Coronary artery (tissue), 2 donors: ENCODE data around the gene PCDHGA10.
"Not testable (repeated sequence)": the region's sequence is repeated elsewhere in the genome, so short reads cannot be mapped to it uniquely, and the experiment has no call there.

Source experiments
- DNase-seq: peaks from one replicate; pipeline ENCODE4 v3.0.0-alpha.2; 2017; ENCODE audit warnings: low spot score
- H3K27ac ChIP-seq, 2 donors: fragments of 200-600 bp; sonication (generic); one replicate each; pipeline ENCODE4 v1.5.1; 2016 to 2019
- H3K4me3 ChIP-seq: fragments of 200-600 bp; sonication (generic); 2 replicates; pipeline ENCODE4 v1.5.1; 2016; ENCODE audit warnings: mild to moderate bottlenecking, moderate library complexity
- TF ChIP-seq, protein P1 (sequence below): fragments of 200-600 bp; sonication (generic); IDR thresholded peaks from one replicate; pipeline ENCODE4 v1.5.1; 2019; ENCODE audit warnings: antibody characterized with exemption

Gene PCDHGA10

DNA sequence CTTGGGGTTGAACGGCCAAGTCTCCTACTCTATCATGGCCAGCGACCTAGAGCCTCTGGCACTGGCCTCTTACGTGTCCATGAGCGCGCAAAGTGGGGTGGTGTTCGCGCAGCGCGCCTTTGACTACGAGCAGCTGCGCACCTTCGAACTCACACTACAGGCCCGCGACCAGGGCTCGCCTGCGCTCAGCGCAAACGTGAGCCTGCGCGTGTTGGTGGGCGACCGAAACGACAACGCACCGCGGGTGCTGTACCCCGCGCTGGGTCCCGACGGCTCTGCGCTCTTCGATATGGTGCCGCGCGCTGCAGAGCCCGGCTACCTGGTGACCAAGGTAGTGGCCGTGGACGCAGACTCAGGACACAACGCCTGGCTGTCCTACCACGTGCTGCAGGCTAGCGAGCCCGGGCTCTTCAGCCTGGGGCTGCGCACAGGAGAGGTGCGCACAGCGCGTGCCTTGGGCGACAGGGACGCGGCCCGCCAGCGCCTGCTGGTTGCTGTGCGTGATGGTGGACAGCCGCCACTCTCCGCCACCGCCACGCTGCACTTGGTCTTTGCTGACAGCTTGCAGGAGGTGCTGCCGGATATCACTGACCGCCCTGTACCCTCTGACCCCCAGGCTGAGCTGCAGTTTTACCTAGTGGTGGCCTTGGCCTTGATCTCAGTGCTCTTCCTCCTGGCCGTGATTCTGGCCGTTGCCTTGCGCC is 13.1 kb upstream of the PCDHGA10 start:
- TF ChIP-seq, protein P1, sequence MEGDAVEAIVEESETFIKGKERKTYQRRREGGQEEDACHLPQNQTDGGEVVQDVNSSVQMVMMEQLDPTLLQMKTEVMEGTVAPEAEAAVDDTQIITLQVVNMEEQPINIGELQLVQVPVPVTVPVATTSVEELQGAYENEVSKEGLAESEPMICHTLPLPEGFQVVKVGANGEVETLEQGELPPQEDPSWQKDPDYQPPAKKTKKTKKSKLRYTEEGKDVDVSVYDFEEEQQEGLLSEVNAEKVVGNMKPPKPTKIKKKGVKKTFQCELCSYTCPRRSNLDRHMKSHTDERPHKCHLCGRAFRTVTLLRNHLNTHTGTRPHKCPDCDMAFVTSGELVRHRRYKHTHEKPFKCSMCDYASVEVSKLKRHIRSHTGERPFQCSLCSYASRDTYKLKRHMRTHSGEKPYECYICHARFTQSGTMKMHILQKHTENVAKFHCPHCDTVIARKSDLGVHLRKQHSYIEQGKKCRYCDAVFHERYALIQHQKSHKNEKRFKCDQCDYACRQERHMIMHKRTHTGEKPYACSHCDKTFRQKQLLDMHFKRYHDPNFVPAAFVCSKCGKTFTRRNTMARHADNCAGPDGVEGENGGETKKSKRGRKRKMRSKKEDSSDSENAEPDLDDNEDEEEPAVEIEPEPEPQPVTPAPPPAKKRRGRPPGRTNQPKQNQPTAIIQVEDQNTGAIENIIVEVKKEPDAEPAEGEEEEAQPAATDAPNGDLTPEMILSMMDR, result no peak
- Histone ChIP-seq H3K27ac (no peak overlapping the region), H3K4me3 (peak overlapping the region; percentile 53)
- no peak for DNase-seq

DNA sequence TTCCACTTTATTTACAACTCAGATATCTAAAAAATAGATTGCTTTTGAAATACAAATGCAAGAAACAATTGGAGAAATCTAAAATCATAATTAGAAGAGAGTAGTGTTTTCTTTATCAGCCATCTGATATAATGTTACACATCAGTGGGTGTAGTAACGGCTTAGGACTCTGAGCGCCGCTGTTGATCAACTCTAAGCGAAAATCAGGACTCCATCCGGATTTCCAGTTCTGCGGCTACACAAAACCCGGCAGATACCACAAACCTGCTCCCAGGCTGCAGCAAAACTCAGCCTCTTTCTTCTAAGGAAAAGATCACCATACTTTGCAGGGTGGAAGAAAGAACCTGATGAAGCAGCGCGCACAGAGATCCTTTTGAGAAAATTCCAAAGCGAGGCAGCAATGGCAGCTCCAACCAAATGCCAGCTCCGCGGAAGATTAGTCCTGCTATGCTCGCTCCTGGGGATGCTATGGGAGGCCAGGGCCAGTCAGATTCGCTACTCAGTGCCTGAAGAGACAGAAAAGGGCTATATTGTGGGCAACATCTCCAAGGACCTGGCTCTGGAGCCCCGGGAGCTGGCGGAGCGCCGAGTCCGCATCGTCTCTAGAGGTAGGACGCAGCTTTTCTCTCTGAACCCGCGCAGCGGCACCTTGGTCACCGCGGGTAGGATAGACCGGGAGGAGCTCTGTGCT is 10.1 kb upstream of the PCDHGA10 start, which contains the start of gene PCDHGA9:
Gene PCDHGA9 (plus strand): TSS at position 226 of the 691 bp plus-strand sequence. CDS start 175 bp downstream, at position 401.
- no peak for DNase-seq
- Histone ChIP-seq H3K4me3 (peak within 1 kb of the TSS; percentile 53), H3K27ac (no peak within 1 kb of the TSS)
- TF ChIP-seq, protein P1, result no peak

DNA sequence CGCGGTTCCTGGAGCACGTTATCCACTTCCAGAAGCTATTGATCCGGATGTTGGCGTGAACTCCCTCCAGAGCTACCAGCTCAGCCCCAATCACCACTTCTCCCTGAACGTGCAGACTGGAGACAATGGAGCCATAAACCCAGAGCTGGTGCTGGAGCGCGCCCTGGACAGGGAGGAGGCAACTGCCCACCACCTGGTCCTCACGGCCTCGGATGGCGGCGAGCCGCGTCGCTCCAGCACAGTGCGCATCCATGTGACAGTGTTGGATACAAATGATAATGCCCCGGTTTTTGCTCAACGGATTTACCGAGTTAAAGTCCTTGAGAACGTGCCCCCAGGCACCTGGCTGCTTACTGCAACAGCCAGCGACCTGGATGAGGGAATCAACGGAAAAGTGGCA is 9.4 kb upstream of the PCDHGA10 start:
- TF ChIP-seq, protein P1, result no peak
- no peak overlapping the region for H3K27ac ChIP-seq
- DNase-seq, result no peak
- H3K4me3 ChIP-seq, result peak overlapping the region; percentile 53

DNA sequence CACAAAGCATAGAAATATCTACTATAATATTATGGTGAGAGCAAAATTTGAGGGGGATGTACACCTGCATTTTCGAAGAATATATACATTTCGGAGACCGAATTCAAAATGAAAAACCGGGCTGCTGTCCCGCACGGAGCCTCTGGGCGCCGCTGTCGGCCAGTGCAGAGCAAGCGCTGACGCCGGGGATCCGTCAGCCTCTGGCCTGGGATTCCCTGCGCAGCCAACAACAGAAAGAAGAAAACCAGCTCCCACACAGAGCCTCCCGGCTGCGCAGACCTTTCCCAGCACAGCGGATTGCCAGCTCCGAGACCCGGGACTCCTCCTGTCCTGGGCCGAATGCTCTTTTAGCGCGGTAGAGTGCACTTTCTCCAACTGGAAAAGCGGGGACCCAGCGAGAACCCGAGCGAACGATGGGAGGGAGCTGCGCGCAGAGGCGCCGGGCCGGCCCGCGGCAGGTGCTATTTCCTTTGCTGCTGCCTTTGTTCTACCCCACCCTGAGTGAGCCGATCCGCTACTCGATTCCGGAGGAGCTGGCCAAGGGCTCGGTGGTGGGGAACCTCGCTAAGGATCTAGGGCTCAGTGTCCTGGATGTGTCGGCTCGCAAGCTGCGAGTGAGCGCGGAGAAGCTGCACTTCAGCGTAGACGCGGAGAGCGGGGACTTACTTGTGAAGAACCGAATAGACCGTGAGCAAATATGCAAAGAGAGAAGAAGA is 4.8 kb upstream of the PCDHGA10 start, which contains the start of gene PCDHGB6:
Gene PCDHGB6 (plus strand): TSS at position 232 of the 716 bp plus-strand sequence. CDS start 182 bp downstream, at position 414.
- H3K27ac ChIP-seq, DNase-seq: not testable (repeated sequence)
- H3K4me3 ChIP-seq, result peak within 1 kb of the TSS; percentile 61

DNA sequence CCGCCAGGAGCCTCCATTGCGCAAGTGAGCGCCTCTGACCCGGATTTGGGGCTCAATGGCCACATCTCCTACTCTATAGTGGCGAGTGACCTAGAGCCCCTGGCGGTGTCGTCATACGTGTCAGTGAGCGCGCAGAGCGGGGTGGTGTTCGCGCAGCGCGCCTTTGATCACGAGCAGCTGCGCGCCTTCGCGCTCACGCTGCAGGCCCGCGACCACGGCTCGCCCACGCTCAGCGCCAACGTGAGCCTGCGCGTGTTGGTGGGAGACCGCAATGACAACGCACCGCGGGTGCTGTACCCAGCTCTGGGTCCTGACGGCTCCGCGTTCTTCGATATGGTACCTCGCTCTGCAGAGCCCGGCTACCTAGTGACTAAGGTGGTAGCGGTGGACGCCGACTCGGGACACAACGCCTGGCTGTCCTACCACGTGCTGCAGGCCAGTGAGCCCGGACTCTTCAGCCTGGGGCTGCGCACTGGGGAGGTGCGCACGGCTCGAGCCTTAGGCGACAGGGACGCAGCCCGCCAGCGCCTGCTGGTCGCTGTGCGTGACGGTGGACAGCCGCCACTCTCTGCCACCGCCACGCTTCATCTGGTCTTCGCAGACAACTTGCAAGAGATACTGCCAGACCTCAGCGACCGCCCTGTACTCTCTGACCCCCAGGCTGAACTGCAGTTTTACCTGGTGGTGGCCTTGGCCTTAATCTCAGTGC is 3.0 kb upstream of the PCDHGA10 start:
- Histone ChIP-seq H3K4me3 (peak overlapping the region; percentile 34), H3K27ac (no peak overlapping the region)
- TF ChIP-seq, protein P1, result no peak
- DNase-seq, result no peak

DNA sequence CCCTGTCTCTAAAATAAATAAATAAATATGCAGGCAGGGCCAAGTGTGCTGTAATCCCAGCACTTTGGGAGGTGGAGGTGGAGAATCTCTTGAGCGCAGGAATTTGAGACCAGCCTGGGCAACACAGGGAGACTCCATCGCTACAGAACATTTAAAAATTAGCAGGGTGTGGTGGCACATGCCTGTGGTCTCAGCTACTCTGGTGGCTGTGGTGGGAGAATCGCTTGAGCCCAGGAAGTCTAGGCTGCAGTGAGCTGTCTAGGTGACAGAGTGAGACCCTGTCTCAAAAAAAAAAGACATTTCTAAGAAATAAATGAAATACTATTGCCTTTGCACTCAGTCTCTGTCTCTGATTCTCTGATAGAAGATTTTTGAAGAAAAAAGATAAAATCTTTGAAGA is 1.2 kb upstream of the PCDHGA10 start:
- no peak for DNase-seq
- TF ChIP-seq, protein P1, result no peak
- Histone ChIP-seq H3K4me3 (peak overlapping the region; percentile 6), H3K27ac (no peak overlapping the region)

DNA sequence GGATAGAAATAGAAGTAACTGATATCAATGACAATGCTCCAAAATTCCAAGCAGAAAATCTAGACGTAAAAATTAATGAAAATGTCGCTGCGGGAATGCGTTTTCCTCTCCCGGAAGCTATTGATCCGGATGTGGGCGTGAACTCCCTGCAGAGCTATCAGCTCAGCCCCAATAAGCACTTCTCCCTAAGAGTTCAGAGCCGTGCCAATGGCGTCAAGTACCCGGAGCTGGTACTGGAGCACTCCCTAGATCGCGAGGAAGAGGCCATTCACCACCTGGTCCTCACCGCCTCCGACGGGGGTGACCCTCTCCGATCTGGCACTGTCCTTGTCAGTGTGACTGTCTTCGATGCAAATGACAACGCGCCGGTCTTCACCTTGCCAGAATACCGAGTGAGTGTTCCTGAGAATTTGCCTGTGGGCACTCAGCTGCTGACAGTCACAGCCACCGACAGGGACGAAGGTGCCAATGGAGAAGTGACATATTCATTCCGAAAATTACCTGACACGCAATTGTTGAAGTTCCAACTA is 818 bp downstream of the PCDHGA10 start:
- DNase-seq, result no peak
- H3K27ac ChIP-seq, result no peak overlapping the region
- TF ChIP-seq, protein P1, result no peak

DNA sequence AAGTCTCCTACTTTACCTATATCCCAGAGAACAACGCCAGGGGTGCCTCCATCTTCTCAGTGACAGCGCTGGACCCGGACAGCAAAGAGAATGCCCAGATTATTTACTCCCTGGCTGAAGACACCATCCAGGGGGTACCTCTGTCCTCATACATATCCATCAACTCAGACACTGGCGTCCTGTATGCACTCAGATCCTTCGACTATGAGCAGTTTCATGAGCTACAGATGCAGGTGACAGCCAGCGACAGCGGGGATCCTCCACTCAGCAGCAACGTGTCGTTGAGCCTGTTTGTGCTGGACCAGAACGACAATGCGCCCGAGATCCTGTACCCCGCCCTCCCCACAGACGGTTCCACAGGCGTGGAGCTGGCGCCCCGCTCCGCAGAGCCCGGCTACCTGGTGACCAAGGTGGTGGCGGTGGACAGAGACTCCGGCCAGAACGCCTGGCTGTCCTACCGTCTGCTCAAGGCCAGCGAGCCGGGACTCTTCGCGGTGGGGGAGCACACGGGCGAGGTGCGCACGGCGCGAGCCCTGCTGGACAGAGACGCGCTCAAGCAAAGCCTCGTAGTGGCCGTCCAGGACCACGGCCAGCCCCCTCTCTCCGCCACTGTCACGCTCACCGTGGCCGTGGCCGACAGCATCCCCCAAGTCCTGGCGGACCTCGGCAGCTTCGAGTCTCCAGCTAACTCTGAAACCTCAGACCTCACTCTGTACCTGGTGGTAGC is 1.9 kb downstream of the PCDHGA10 start:
- H3K4me3 ChIP-seq, result peak overlapping the region; percentile 30
- not testable (repeated sequence) for H3K27ac ChIP-seq, DNase-seq

More for the DNA sequence above, 818 bp downstream of the PCDHGA10 start:
- H3K4me3 ChIP-seq, result peak overlapping the region; percentile 56

DNA sequence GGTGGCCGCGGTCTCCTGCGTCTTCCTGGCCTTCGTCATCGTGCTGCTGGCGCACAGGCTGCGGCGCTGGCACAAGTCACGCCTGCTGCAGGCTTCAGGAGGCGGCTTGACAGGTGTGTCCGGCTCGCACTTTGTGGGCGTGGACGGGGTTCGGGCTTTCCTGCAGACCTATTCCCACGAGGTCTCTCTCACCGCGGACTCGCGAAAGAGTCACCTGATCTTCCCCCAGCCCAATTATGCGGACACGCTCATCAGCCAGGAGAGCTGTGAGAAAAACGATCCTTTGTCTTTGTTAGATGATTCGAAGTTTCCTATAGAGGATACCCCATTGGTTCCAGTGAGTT is 2.5 kb downstream of the PCDHGA10 start:
- DNase-seq, H3K27ac ChIP-seq: not testable (repeated sequence)
- peak overlapping the region; percentile 30 for H3K4me3 ChIP-seq
